Esophagus muscularis mucosa (tissue), 4 donors: ENCODE results near the gene CEMP1. TPM values are rescaled to one million over a fixed set of nuclear protein-coding genes. Genes with fewer than 3 reads are reported as not detected.

ENCODE experiments used
- DNase-seq: peaks from one replicate; pipeline ENCODE4 v3.0.0-alpha.2; 2017; ENCODE audit errors: extremely low spot score
- H3K27ac ChIP-seq, 4 donors: fragments of 200-600 bp; sonication (generic); replicated peaks in 1 of 4; 1 replicate in 3 of 4; 2 replicates in 1 of 4; pipeline ENCODE4 v1.5.1; 2016 to 2019; ENCODE audit warnings: mild to moderate bottlenecking in 1 of 4
- H3K27me3 ChIP-seq, 4 donors: fragments of 200-600 bp; sonication (generic); one replicate each; pipeline versions ENCODE4 v1.5.1 to v1.6.0; 2016 to 2019
- H3K36me3 ChIP-seq, 4 donors: fragments of 200-600 bp; sonication (generic); one replicate each; pipeline ENCODE4 v1.5.1; 2016 to 2019
- H3K4me1 ChIP-seq, 4 donors: fragments of 200-600 bp; sonication (generic); one replicate each; pipeline ENCODE4 v1.5.1; 2016 to 2019
- H3K4me3 ChIP-seq, 4 donors: fragments of 200-600 bp; sonication (generic); 1 replicate in 2 of 4; 2 replicates in 2 of 4; pipeline ENCODE4 v1.5.1; 2016 to 2019; ENCODE audit warnings: mild to moderate bottlenecking in 4 of 4, moderate library complexity in 1 of 4
- H3K9me3 ChIP-seq, 4 donors: fragments of 200-600 bp; sonication (generic); 1 replicate in 3 of 4; 2 replicates in 1 of 4; pipeline ENCODE4 v1.5.1; 2016 to 2019
- CTCF ChIP-seq, 3 experiments: fragments of 200-600 bp in 2 of 3; fragments of 450-650 bp in 1 of 3; sonication (generic) in 2 of 3; IDR thresholded peaks; one replicate each; pipeline ENCODE4 v1.5.1; 2017 to 2019; ENCODE audit warnings: antibody characterized with exemption in 3 of 3, mild to moderate bottlenecking in 2 of 3, moderate library complexity in 1 of 3
- EP300 ChIP-seq: sonication (generic); formaldehyde crosslinking; IDR thresholded peaks from one replicate; pipeline ENCODE4 v1.6.1; 2017; ENCODE audit warnings: antibody characterized with exemption
- POLR2A ChIP-seq: fragments of 450-650 bp; IDR thresholded peaks from one replicate; pipeline ENCODE4 v1.6.1; 2017; ENCODE audit warnings: antibody characterized with exemption, moderate library complexity, mild to moderate bottlenecking, low read depth
- POLR2AphosphoS5 ChIP-seq, 2 donors: sonication (generic); formaldehyde crosslinking; IDR thresholded peaks; one replicate each; pipeline ENCODE4 v1.6.1; 2017; ENCODE audit warnings: antibody characterized with exemption in 2 of 2
- WGBS: methylation state at CpG from one replicate; pipeline ENCODE4 v1.1.5; 2018; 5-methylcytosine and 5-hydroxymethylcytosine counted together
- intact Hi-C: fragments of 100-400 bp; cut with DNase I; formaldehyde crosslinking; loops from one replicate; pipeline ENCODE4 v1.15.1; 2023
- total RNA-seq, 4 donors: library from RNA; depleted of rRNA; stranded (reverse); fragments of >200 nt; gene quantifications; one replicate each; pipeline versions ENCODE4 v1.1.0 to v1.2.1, GENCODE V29; 2016

The CEMP1 gene
- total RNA-seq, 4 donors from 2014 or later, result not detected

GRCh38 chr16:2487517-2487842 is 43.7 kb downstream of the CEMP1 start:
- intact Hi-C loops, result no loop called here
- WGBS, result 59% methylated on average over 4 of the region's 8 CpGs
- H3K4me3 ChIP-seq, result no peak overlapping the region
- H3K27me3 ChIP-seq, result no peaks in the 10 kb centered on the region
- H3K27ac ChIP-seq, result no peak overlapping the region
- H3K4me1 ChIP-seq, result peaks cover 21 to 45% (median 32%) of the 10 kb centered on the region in 4 donors
- TF ChIP-seq CTCF (IDR thresholded peaks at IDR 0.05) (no peak), EP300 (no peak), POLR2AphosphoS5 (IDR thresholded peaks at IDR 0.05) (no peak), POLR2A (no peak)
- no peaks in the 10 kb centered on the region for H3K9me3 ChIP-seq
- H3K36me3 ChIP-seq, result peaks cover 0 to 16% (median 5%) of the 10 kb centered on the region in 4 donors
- no peak for DNase-seq

- Histone ChIP-seq H3K4me1 (peaks cover 23 to 51% (median 37%) of the 10 kb centered on the region in 4 donors), H3K27ac (no peak overlapping the region), H3K36me3 (peaks cover 0 to 16% (median 5%) of the 10 kb centered on the region in 4 donors), H3K4me3 (no peak overlapping the region), H3K9me3 (no peaks in the 10 kb centered on the region), H3K27me3 (no peaks in the 10 kb centered on the region)
- 68% methylated on average over 26 of the region's 29 CpGs for WGBS
- no peak for DNase-seq
- TF ChIP-seq CTCF (IDR thresholded peaks at IDR 0.05), result peak in 1 of 3 experiments; percentile 18
- no peak for TF ChIP-seq POLR2A
- TF ChIP-seq EP300, result no peak
- TF ChIP-seq POLR2AphosphoS5 (IDR thresholded peaks at IDR 0.05), result no peak
- intact Hi-C loops, result no loop called here
These were observed 44.3 kb downstream of the CEMP1 start for GRCh38 chr16:2486645-2487516.

- H3K9me3 ChIP-seq, result no peaks in the 10 kb centered on the region
- H3K4me3 ChIP-seq, result no peak overlapping the region
- H3K36me3 ChIP-seq, result peaks cover 0 to 16% (median 5%) of the 10 kb centered on the region in 4 donors
- no peaks in the 10 kb centered on the region for H3K27me3 ChIP-seq
- peaks cover 23 to 51% (median 37%) of the 10 kb centered on the region in 4 donors for H3K4me1 ChIP-seq
- intact Hi-C loops, result no loop called here
- no peak overlapping the region for H3K27ac ChIP-seq
- no peak for DNase-seq
- no peak for TF ChIP-seq POLR2AphosphoS5 (IDR thresholded peaks at IDR 0.05)
- no peak for TF ChIP-seq CTCF (IDR thresholded peaks at IDR 0.05)
- TF ChIP-seq POLR2A, result no peak
- TF ChIP-seq EP300, result no peak
- WGBS, result 77% methylated on average over 21 of the region's 33 CpGs
These were observed 45.2 kb downstream of the CEMP1 start for GRCh38 chr16:2485811-2486507.

- WGBS, result 86% methylated on average over 13 of the region's 13 CpGs
These were observed 46.2 kb downstream of the CEMP1 start for GRCh38 chr16:2484898-2485508.

More at GRCh38 chr16:2484898-2485508, 46.2 kb downstream of the CEMP1 start:
- no peak for DNase-seq
- TF ChIP-seq EP300 (no peak), POLR2A (no peak), POLR2AphosphoS5 (IDR thresholded peaks at IDR 0.05) (no peak), CTCF (IDR thresholded peaks at IDR 0.05) (no peak)
- no peak overlapping the region for H3K27ac ChIP-seq
- no peaks in the 10 kb centered on the region for H3K27me3 ChIP-seq
- H3K4me1 ChIP-seq, result peaks cover 23 to 51% (median 37%) of the 10 kb centered on the region in 4 donors
- peaks cover 0 to 9% (median under 1%) of the 10 kb centered on the region in 4 donors for H3K36me3 ChIP-seq
- no peaks in the 10 kb centered on the region for H3K9me3 ChIP-seq
- H3K4me3 ChIP-seq, result no peak overlapping the region
- intact Hi-C loops, result no loop called here
